Subcutaneous abdominal adipose tissue (tissue), 5 donors: ENCODE measurements around the gene FCRL6.

Source experiments
- H3K27ac ChIP-seq: one replicate; pipeline ENCODE4 v1.7.0; 2013; ENCODE audit warnings: low read depth, mild to moderate bottlenecking, inconsistent platforms, low read length, moderate library complexity
- H3K27me3 ChIP-seq, 5 donors: one replicate each; pipeline ENCODE4 v1.7.0; 2013; ENCODE audit warnings: low read length in 5 of 5, inconsistent platforms in 1 of 5; ENCODE audit not compliant: control insufficient read depth in 5 of 5, insufficient read depth in 4 of 5
- H3K36me3 ChIP-seq, 5 donors: one replicate each; pipeline ENCODE4 v1.7.0; 2013; ENCODE audit warnings: low read length in 5 of 5; ENCODE audit not compliant: control insufficient read depth in 5 of 5, insufficient read depth in 5 of 5
- H3K4me1 ChIP-seq, 5 donors: one replicate each; pipeline ENCODE4 v1.7.0; 2013; ENCODE audit warnings: low read length in 5 of 5, mild to moderate bottlenecking in 3 of 5, moderate library complexity in 1 of 5; ENCODE audit not compliant: control insufficient read depth in 5 of 5, insufficient read depth in 5 of 5
- H3K4me3 ChIP-seq, 5 donors: one replicate each; pipeline ENCODE4 v1.7.0; 2013; ENCODE audit warnings: low read length in 5 of 5, low read depth in 1 of 5
- H3K9ac ChIP-seq, 5 donors: one replicate each; pipeline ENCODE4 v1.7.0; 2013; ENCODE audit warnings: low read length in 5 of 5, mild to moderate bottlenecking in 4 of 5, moderate library complexity in 3 of 5
- H3K9me3 ChIP-seq, 5 donors: one replicate each; pipeline ENCODE4 v1.7.0; 2013; ENCODE audit warnings: low read length in 5 of 5; ENCODE audit not compliant: control insufficient read depth in 5 of 5
- donor health status: healthy.
- donor health status: healthy.
- donor health status: healthy.
- donor health status: healthy.
- donor health status: healthy.

The FCRL6 gene

GRCh38 chr1:159823406-159823805 is 21.2 kb downstream of the FCRL6 start:
- H3K9me3 ChIP-seq: no peaks in the 10 kb centered on the region
- H3K27ac ChIP-seq: no peak overlapping the region
- peaks cover 0 to 35% (median 10%) of the 10 kb centered on the region in 5 donors for H3K4me1 ChIP-seq
- no peak overlapping the region for H3K4me3 ChIP-seq
- H3K27me3 ChIP-seq: peaks cover 0 to 14% (median 8%) of the 10 kb centered on the region in 5 donors
- no peak overlapping the region for H3K9ac ChIP-seq
- H3K36me3 ChIP-seq: no peaks in the 10 kb centered on the region

- H3K36me3 ChIP-seq: no peaks in the 10 kb centered on the region
- peaks cover 0 to 48% (median 17%) of the 10 kb centered on the region in 5 donors for H3K4me1 ChIP-seq
- H3K9ac ChIP-seq: no peak overlapping the region
- H3K4me3 ChIP-seq: no peak overlapping the region
- peaks cover 0 to 14% (median 8%) of the 10 kb centered on the region in 5 donors for H3K27me3 ChIP-seq
- H3K27ac ChIP-seq: no peak overlapping the region
- H3K9me3 ChIP-seq: no peaks in the 10 kb centered on the region
Observed at GRCh38 chr1:159825564-159825963, 23.4 kb downstream of the FCRL6 start.

GRCh38 chr1:159826441-159827101 is 24.4 kb downstream of the FCRL6 start, which contains the start of gene SLAMF8:
TSS of gene SLAMF8 (plus strand) at chr1:159826873. CDS start at chr1:159826899, 26 bp downstream.
- H3K4me1 ChIP-seq: peaks cover 0 to 48% (median 17%) of the 10 kb centered on the region in 5 donors
- peaks cover 0 to 14% (median 8%) of the 10 kb centered on the region in 5 donors for H3K27me3 ChIP-seq
- no peaks in the 10 kb centered on the region for H3K9me3 ChIP-seq
- peak within 1 kb of the TSS in 3 of 5 donors; percentile 6 to 36 (median 6) for H3K4me3 ChIP-seq
- no peak within 1 kb of the TSS for H3K27ac ChIP-seq
- H3K9ac ChIP-seq: no peak within 1 kb of the TSS
- no peaks in the 10 kb centered on the region for H3K36me3 ChIP-seq

- H3K27ac ChIP-seq: no peak overlapping the region
- no peaks in the 10 kb centered on the region for H3K36me3 ChIP-seq
- H3K9me3 ChIP-seq: no peaks in the 10 kb centered on the region
- no peak overlapping the region for H3K9ac ChIP-seq
- H3K27me3 ChIP-seq: peaks cover 0 to 13% (median 7%) of the 10 kb centered on the region in 5 donors
- H3K4me1 ChIP-seq: peaks cover 0 to 48% (median 17%) of the 10 kb centered on the region in 5 donors
- peak overlapping the region in 3 of 5 donors; percentile 6 to 36 (median 6) for H3K4me3 ChIP-seq
Observed at GRCh38 chr1:159827102-159827490, 24.9 kb downstream of the FCRL6 start.

- peaks cover 0 to 8% (median 4%) of the 10 kb centered on the region in 5 donors for H3K27me3 ChIP-seq
- H3K27ac ChIP-seq: no peak overlapping the region
- H3K4me1 ChIP-seq: peaks cover 0 to 48% (median 17%) of the 10 kb centered on the region in 5 donors
- no peaks in the 10 kb centered on the region for H3K36me3 ChIP-seq
- H3K4me3 ChIP-seq: peak overlapping the region in 1 of 5 donors; percentile 36
- H3K9me3 ChIP-seq: no peaks in the 10 kb centered on the region
- no peak overlapping the region for H3K9ac ChIP-seq
Observed at GRCh38 chr1:159827549-159827948, 25.4 kb downstream of the FCRL6 start.

GRCh38 chr1:159828176-159828575 is 26.0 kb downstream of the FCRL6 start:
- Histone ChIP-seq H3K27me3 (peaks cover 0 to 2% (median 0%) of the 10 kb centered on the region in 5 donors), H3K36me3 (peaks cover 0 to 2% (median 0%) of the 10 kb centered on the region in 5 donors), H3K4me3 (no peak overlapping the region), H3K9me3 (no peaks in the 10 kb centered on the region), H3K27ac (no peak overlapping the region), H3K9ac (no peak overlapping the region), H3K4me1 (peaks cover 0 to 48% (median 17%) of the 10 kb centered on the region in 5 donors)

GRCh38 chr1:159828581-159829272 is 26.6 kb downstream of the FCRL6 start:
- peaks cover 0 to 48% (median 17%) of the 10 kb centered on the region in 5 donors for H3K4me1 ChIP-seq
- peaks cover 0 to 5% (median 0%) of the 10 kb centered on the region in 5 donors for H3K36me3 ChIP-seq
- no peak overlapping the region for H3K27ac ChIP-seq
- no peaks in the 10 kb centered on the region for H3K27me3 ChIP-seq
- peak overlapping the region in 1 of 5 donors; percentile 30 for H3K9ac ChIP-seq
- no peak overlapping the region for H3K4me3 ChIP-seq
- H3K9me3 ChIP-seq: no peaks in the 10 kb centered on the region

- Histone ChIP-seq H3K27ac (no peak overlapping the region), H3K9ac (peak overlapping the region in 1 of 5 donors; percentile 30), H3K4me1 (peaks cover 0 to 48% (median 17%) of the 10 kb centered on the region in 5 donors), H3K4me3 (no peak overlapping the region), H3K36me3 (peaks cover 0 to 5% (median 0%) of the 10 kb centered on the region in 5 donors), H3K9me3 (no peaks in the 10 kb centered on the region), H3K27me3 (no peaks in the 10 kb centered on the region)
Observed at GRCh38 chr1:159829273-159829634, 27.1 kb downstream of the FCRL6 start.

GRCh38 chr1:159829822-159830465 is 27.8 kb downstream of the FCRL6 start:
- peaks cover 0 to 8% (median 0%) of the 10 kb centered on the region in 5 donors for H3K36me3 ChIP-seq
- H3K27ac ChIP-seq: no peak overlapping the region
- H3K27me3 ChIP-seq: no peaks in the 10 kb centered on the region
- peaks cover 0 to 44% (median 17%) of the 10 kb centered on the region in 5 donors for H3K4me1 ChIP-seq
- no peaks in the 10 kb centered on the region for H3K9me3 ChIP-seq
- H3K9ac ChIP-seq: peak overlapping the region in 1 of 5 donors; percentile 5
- no peak overlapping the region for H3K4me3 ChIP-seq
